GM18507 (cell line): ENCODE measurements around the gene KCTD20.

Experiments
- DNase-seq: peaks from one replicate; pipeline ENCODE4 v3.0.0; 2011; ENCODE audit warnings: low read depth; ENCODE audit not compliant: insufficient read length; ENCODE audit errors: extremely low spot score
- FAIRE-seq: peaks from 2 replicates; lab custom pipeline; 2011; peaks lifted over from hg19 to GRCh38; lab: Jason Lieb, UNC

KCTD20 gene

DNA sequence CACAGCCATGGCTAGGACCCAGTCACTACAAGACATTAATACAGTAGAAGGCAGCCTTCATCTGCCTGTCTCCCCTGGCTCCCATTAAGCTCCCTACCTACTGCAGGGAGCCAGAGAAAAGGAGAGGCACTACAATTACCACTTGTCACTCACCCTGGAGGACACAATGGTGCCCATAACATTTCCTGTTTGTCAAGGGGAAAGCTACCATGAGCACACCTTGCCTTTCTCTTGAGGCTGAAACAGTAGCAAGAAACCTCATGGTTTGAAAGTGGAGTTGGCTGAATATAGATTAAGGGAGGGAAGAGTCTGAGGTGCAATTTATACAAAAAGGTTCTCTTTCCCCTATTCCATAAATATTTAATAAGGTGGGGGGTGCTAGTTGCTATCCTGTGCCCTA lies 76.6 kb downstream of the KCTD20 start:
- FAIRE-seq: no peak
- DNase-seq: no peak

DNA sequence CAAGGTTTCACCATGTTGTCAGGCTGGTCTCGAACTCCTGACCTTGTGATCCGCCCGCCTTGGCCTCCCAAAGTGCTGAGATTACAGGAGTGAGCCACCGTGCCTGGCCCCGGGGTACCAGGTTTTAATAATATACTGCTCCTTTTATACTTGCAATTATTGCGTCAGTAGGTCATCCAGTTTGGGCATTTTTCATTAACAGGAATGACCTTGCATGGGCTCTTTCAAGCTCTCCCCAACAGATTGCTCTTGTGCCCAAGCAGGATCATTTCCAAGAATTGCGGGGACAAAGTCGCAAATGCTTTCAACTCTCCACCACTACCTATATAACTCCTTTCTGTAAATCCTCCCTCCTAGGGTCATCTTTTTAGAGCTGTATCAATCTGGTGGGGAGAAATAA lies 80.7 kb downstream of the KCTD20 start:
- DNase-seq: no peak
- no peak for FAIRE-seq

DNA sequence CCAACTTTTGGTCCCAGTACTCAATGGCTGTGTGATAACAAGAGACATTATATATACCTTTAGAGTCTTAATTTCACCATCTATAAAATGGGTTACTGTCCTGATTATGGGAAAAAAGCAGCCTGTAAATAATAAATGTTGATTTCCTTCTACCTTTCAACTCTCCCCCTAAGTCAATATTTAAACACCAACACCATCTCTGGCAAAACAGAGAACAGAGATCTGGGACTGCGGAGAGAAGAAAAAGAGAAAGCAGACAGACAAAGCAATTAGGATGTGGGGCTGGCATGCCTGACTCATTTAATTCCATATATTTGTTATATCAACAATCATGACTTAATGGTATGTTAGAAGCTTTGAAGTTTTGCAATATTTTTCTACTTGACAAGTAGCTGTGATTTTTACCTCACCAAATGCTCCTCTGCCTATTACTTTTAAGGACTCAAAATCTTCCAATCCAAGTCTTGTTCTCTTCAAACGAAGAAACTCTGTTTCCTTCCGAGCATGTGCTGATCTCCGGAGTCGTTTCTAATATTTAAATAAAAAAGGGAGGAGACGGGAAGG lies 81.2 kb downstream of the KCTD20 start:
- FAIRE-seq (no peak), DNase-seq (no peak)

DNA sequence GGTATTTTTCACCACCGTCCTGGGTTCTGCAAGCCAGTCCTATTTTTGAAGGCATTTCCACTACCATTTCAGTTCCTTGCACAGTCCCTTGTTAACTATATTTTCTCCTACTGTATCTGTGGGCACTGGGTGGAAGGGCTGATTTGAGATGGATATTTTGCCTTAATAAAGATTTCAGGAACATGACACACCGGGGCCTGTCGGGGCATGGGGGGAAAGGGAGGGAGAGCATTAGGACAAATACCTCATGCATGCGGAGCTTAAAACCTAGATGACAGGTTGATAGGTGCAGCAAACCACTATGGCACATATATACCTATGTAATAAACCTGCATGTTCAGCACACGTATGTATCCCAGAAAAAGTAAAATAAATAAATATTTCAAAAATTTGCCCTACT lies 82.1 kb downstream of the KCTD20 start:
- FAIRE-seq (no peak), DNase-seq (no peak)

DNA sequence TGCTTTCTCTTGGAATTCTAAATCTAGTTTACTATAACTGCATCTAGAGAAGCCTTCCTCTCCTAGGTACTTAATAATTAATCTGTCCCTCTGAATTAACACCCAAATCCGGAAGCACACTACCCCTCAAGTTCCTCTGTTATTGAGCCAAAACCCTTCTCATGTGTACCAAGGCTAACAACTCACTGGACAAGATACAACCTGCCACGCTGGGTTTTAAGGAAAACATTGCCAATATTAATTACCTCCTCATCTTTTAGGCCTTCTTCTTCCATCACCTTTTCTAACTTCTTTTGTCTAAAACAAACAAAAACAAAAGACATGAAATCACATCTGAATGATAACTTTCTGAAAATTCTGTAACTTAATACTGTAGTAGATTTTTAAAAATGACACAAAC lies 82.5 kb downstream of the KCTD20 start:
- no peak for FAIRE-seq
- DNase-seq: no peak

DNA sequence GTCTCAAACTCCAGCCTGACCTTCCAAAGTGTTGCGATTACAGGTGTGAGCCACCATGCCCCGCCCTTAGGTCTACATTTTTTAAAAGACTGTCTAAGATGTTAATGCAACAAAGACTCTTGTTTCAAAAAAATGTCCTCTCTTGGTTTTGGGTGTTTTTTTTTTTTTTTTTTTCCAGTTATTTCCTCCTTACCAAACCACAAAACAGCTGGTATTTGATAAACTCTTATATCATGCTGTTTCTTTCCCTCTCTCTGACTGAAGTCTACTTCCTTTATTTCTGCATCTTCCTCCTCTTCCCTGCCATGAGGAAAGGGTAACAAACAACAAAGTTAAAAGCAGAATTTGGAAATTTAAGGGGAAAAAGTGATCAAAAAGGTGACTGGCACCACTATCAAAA lies 83.3 kb downstream of the KCTD20 start:
- no peak for DNase-seq

DNA sequence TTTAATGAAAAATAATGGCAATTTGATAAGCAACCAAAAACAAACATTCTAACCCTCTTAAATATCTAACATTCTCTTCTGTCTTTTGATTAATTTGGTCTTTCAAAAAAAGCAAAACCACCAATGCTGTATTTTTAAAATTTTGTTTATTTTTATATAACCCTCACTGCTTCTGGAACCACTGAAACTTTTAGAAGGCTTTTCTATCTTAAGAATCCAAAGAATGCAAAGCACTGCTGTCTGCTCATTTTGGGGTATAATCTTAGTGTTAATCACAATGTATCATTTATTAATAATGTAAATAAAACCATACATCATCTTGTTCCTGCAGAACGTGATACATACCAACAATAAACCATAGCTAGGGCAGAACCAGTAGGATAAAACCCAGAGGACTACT lies 90.5 kb downstream of the KCTD20 start:
- FAIRE-seq: no peak

More for the DNA sequence above, 83.3 kb downstream of the KCTD20 start:
- no peak for FAIRE-seq

DNA sequence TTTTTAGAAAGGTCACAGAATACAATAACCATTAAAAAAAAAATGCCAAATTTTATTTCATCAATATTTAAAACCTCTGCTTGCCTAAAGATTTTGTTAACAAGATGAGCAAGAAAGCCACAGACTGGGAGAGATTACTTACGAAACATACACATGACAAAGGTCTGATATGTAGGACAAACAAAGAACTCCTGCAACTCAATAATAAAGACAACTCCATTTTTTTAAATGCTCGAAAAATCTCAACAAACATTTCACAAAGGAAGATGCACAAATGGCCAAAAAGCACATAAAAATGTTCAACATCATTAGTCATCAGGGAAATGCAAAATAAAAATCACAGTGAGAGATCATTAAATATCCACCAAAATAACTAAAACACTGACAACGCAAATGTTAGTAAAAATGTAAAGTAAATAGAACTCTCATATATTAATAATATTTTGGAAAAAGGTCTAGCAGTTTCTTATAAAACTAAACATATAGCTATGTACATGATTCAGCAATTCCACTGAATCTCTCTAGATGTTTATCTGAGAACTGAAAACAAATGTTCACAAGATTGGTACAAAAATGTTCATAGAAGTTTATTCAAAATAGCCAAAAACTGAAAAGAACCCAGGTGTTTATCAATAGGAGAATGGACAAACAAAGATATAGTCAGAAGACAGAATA lies 94.2 kb downstream of the KCTD20 start:
- no peak for FAIRE-seq
- no peak for DNase-seq

More for the DNA sequence above, 90.5 kb downstream of the KCTD20 start:
- DNase-seq: no peak

DNA sequence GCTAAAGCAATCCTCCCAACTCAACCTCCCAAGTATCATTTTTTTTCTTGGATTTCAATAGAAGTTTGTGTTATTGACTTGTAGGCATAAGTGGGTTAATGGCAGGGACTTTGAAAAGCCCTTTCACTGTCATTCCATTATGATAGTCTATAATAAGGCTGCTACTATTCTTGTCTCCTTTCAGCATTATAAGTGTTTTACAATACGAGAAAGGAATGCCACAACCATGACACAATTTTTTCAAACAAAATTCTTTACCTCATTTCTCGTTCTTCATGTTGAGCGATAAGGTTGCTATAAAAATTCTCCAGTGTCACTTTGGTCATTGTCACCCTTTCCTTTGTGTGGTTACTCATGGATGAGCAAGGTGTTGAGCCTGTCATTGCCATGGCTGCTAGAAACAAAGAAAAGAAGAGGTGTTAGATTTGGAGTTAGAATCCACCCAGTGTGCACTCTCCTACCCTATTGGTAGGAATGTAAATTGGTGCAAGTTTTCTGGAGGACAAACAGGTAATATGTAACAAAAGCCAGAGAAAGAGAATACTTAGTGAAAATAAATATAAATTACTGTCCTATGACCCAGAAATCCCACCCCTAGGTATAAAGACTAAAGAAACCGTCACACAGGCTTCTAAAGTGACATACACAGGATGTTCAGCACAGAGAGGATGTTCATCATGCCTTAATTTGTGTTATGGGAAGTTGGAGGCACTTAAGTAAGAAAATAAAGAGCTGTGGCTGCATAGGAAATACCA lies 97.2 kb downstream of the KCTD20 start:
- DNase-seq (no peak), FAIRE-seq (no peak)
